ENCODE measurements around the gene NMT2.

The NMT2 gene

DNA sequence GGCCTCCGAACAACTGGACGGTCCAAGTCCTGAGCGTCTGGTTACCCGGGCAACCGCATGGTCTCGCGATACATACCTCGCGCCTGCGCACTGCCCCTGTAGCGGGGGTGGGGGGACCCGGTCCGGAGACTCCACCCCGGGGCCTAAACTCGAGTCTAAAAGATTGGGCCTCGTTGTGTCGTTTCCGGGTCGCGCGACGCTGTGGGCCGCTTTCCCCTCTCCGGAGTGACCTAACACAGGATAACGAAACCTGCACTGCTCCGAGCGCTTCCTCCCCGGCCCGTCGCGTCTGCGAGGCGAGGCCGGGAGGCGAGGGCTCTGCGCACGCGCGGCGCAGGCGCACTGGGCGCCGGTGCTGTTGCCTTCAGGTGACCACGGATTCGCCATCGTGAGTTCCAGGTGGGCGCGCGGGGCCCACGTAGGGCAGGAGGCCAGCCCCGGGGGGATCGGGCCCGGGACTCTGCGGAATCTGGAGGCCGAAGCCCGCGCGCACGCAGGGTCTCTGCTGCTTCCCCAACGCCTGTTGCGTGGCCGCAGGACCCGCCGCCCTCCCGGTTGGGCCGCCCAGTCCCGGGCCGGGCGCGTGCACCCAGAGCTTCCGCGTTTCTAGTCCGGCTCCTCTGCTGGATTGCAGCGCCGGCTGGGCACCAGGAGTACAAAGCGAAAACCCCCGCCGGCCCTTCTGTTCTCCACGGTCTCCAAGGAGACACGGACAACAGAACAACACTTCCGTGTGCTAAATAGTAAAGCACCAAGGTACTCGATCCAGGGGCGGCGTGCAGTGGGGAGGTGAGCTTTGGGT lies 71.3 kb downstream of the NMT2 start, which contains the start of gene RPP38:
TSS of gene RPP38 (plus strand) at position 345 of the 802 bp plus-strand sequence. CDS start 5,960 bp downstream, outside the sequence.
- Histone ChIP-seq H3K27me3 (ENCODE audit: insufficient read depth, low read depth) (no peaks in the 10 kb centered on the region; the same call in 1 of the 2 replicates), H3K36me3 (ENCODE audit: insufficient read depth) (no peaks in the 10 kb centered on the region; the same call in 1 of the 2 replicates), H2AFZ (ENCODE audit: low read depth) (peak within 1 kb of the TSS; percentile 97), H3K9ac (peak within 1 kb of the TSS; percentile 95), H3K4me1 (ENCODE audit: low read depth, poor library complexity, severe bottlenecking) (peaks cover 20% of the 10 kb centered on the region), H4K20me1 (ENCODE audit: insufficient read depth) (no peaks in the 10 kb centered on the region), H3K27ac (peak within 1 kb of the TSS; percentile 96), H3K79me2 (ENCODE audit: insufficient read depth, low read depth) (peaks cover 45% of the 10 kb centered on the region), H3K4me2 (peak within 1 kb of the TSS; percentile 97), H3K4me3 (IDR thresholded peaks at IDR 0.05; ENCODE audit: insufficient read depth, low read depth, low read length) (peak within 1 kb of the TSS; percentile 46)
- TF ChIP-seq, protein P1, sequence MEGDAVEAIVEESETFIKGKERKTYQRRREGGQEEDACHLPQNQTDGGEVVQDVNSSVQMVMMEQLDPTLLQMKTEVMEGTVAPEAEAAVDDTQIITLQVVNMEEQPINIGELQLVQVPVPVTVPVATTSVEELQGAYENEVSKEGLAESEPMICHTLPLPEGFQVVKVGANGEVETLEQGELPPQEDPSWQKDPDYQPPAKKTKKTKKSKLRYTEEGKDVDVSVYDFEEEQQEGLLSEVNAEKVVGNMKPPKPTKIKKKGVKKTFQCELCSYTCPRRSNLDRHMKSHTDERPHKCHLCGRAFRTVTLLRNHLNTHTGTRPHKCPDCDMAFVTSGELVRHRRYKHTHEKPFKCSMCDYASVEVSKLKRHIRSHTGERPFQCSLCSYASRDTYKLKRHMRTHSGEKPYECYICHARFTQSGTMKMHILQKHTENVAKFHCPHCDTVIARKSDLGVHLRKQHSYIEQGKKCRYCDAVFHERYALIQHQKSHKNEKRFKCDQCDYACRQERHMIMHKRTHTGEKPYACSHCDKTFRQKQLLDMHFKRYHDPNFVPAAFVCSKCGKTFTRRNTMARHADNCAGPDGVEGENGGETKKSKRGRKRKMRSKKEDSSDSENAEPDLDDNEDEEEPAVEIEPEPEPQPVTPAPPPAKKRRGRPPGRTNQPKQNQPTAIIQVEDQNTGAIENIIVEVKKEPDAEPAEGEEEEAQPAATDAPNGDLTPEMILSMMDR (conservative IDR thresholded peaks at IDR 0.05; ENCODE audit: low read depth, low read length) = no peak

GRCh38 chr10:15096661-15097010 lies 71.9 kb downstream of the NMT2 start:
- no peak overlapping the region for H3K4me3 ChIP-seq (IDR thresholded peaks at IDR 0.05; ENCODE audit: insufficient read depth, low read depth, low read length)
- no peaks in the 10 kb centered on the region for H4K20me1 ChIP-seq (ENCODE audit: insufficient read depth)
- peak overlapping the region; percentile 96 for H3K27ac ChIP-seq
- TF ChIP-seq, protein P1 (conservative IDR thresholded peaks at IDR 0.05; ENCODE audit: low read depth, low read length) = no peak
- H3K4me1 ChIP-seq (ENCODE audit: low read depth, poor library complexity, severe bottlenecking) = peaks cover 20% of the 10 kb centered on the region
- no peaks in the 10 kb centered on the region; the same call in 1 of the 2 replicates for H3K27me3 ChIP-seq (ENCODE audit: insufficient read depth, low read depth)
- H3K79me2 ChIP-seq (ENCODE audit: insufficient read depth, low read depth) = peaks cover 42% of the 10 kb centered on the region
- peak overlapping the region; percentile 97 for H2AFZ ChIP-seq (ENCODE audit: low read depth)
- peak overlapping the region; percentile 95 for H3K9ac ChIP-seq
- H3K4me2 ChIP-seq = peak overlapping the region; percentile 97
- no peaks in the 10 kb centered on the region for H3K36me3 ChIP-seq (ENCODE audit: insufficient read depth)

GRCh38 chr10:15092855-15093408 lies 75.6 kb downstream of the NMT2 start:
- no peak overlapping the region for H3K4me2 ChIP-seq
- TF ChIP-seq, protein P1 (conservative IDR thresholded peaks at IDR 0.05; ENCODE audit: low read depth, low read length) = no peak
- H3K27ac ChIP-seq = no peak overlapping the region
- peaks cover 5% of the 10 kb centered on the region for H3K79me2 ChIP-seq (ENCODE audit: insufficient read depth, low read depth)
- H3K4me1 ChIP-seq (ENCODE audit: low read depth, poor library complexity, severe bottlenecking) = peaks cover 12% of the 10 kb centered on the region
- H4K20me1 ChIP-seq (ENCODE audit: insufficient read depth) = no peaks in the 10 kb centered on the region
- H2AFZ ChIP-seq (ENCODE audit: low read depth) = no peak overlapping the region
- no peaks in the 10 kb centered on the region for H3K36me3 ChIP-seq (ENCODE audit: insufficient read depth)
- H3K9ac ChIP-seq = no peak overlapping the region
- H3K4me3 ChIP-seq (IDR thresholded peaks at IDR 0.05; ENCODE audit: insufficient read depth, low read depth, low read length) = no peak overlapping the region
- H3K27me3 ChIP-seq (ENCODE audit: insufficient read depth, low read depth) = no peaks in the 10 kb centered on the region; the same call in 1 of the 2 replicates

DNA sequence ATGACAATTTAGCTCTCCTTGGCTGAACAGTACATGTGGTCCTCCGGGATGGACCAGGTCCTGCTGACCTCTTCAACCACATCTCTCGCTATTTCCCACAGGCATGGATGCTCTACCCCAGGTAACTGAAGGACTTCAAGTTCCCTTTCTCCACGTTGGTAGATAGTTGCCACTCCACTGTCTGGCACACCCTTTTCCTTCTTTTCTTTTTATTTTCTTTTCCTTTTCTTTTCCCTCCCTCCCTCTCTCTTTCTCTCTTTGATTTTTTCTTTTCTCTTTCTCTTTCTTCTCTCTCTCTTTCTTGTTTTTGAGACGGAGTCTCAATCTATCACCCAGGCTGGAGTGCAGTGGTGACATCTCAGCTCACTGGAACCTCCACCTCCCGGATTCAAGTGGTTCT lies 77.1 kb downstream of the NMT2 start:
- no peaks in the 10 kb centered on the region for H3K36me3 ChIP-seq (ENCODE audit: insufficient read depth)
- H3K4me2 ChIP-seq = no peak overlapping the region
- H3K79me2 ChIP-seq (ENCODE audit: insufficient read depth, low read depth) = no peaks in the 10 kb centered on the region; the same call in 1 of the 2 replicates
- H3K27me3 ChIP-seq (ENCODE audit: insufficient read depth, low read depth) = no peaks in the 10 kb centered on the region; the same call in 1 of the 2 replicates
- no peaks in the 10 kb centered on the region for H4K20me1 ChIP-seq (ENCODE audit: insufficient read depth)
- H3K27ac ChIP-seq = no peak overlapping the region
- TF ChIP-seq, protein P1 (conservative IDR thresholded peaks at IDR 0.05; ENCODE audit: low read depth, low read length) = no peak
- peaks cover 11% of the 10 kb centered on the region for H3K4me1 ChIP-seq (ENCODE audit: low read depth, poor library complexity, severe bottlenecking)
- no peak overlapping the region for H2AFZ ChIP-seq (ENCODE audit: low read depth)
- no peak overlapping the region for H3K4me3 ChIP-seq (IDR thresholded peaks at IDR 0.05; ENCODE audit: insufficient read depth, low read depth, low read length)
- H3K9ac ChIP-seq = no peak overlapping the region
